Measurements from ENCODE around the gene MSMP.

The MSMP gene, protein sequence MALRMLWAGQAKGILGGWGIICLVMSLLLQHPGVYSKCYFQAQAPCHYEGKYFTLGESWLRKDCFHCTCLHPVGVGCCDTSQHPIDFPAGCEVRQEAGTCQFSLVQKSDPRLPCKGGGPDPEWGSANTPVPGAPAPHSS

DNA sequence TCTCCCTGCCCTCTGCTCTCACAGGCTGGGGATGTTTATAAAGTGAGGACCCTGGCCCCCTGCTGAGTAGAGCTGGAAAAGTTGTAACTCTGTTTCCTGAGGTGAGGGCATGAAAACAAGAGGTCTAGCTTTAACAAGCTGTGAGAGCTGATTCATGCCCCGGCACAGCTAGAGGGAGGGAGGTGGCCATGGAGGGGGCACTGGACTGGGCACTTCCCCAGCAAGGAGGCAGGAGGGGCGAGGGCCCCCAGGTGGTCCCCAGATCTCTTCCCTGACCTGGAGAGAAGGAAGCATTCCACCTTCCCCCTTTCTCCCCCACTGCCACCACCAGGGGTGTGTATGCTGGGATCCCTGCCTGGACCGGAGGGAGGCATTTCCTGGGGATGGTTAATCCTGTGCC lies at the start of gene MSMP:
MSMP (minus strand) TSS at position 13 of the 400 bp plus-strand sequence. CDS start 147 bp downstream, outside the sequence.
- no peak for DNase-seq

DNA sequence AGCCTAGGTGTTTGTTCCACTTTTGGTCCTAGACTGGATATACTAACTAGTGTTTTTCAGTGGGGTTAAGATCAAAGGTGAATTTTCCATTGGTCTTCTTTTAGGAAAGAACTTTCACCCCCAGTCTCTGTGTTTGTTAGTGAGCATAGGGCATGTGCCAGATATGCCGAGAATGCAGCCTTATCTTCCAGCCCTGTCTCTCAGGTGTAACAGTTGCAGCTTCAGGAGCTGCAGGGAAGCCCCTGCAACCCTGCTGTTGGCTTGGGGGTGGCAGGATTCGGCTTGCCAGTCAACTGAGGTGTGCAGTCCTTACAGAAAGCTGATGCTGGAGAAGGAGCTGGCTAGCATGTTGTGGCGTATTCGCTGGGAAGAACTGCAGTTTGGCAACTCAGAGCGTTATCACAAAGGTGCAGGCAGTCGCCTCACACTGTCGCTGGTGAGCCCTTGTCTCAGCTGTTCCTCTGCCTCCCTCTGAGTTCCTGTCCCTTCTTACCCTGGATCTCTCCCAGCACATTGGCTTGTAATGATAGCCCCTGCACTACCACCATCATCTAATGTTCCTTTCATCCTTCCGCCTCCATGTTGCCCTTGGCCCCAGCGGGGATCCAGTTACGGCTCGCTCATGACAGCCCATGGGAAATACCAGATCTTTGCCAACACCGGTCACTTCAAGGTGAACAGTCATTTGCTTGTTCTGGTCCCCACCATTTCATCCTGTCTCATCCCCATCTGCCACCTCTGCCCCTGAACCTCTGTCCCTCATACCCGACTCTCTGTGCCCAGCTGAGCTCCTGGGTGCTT lies 47.5 kb upstream of the MSMP start:
- no peak for DNase-seq

DNA sequence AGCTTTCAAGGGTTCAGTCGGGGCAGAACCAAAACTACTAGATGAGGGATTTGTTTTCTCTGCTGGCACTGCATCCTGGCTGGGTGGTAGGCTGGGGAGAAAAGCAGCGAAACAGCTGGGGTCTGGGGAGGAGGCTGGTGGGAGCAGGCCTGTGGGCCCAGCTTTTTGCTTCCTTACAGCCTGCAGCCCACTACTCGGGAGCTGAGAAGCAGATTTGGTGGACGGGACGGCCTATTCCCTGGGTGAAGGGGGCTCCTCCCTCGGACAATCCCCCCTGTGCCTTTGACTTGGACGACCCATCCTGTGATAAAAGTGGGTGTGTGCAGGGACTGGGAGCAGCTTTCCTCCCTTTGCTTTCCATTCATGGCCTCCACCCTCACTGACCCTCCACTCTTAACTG lies 46.5 kb upstream of the MSMP start:
- no peak for DNase-seq

DNA sequence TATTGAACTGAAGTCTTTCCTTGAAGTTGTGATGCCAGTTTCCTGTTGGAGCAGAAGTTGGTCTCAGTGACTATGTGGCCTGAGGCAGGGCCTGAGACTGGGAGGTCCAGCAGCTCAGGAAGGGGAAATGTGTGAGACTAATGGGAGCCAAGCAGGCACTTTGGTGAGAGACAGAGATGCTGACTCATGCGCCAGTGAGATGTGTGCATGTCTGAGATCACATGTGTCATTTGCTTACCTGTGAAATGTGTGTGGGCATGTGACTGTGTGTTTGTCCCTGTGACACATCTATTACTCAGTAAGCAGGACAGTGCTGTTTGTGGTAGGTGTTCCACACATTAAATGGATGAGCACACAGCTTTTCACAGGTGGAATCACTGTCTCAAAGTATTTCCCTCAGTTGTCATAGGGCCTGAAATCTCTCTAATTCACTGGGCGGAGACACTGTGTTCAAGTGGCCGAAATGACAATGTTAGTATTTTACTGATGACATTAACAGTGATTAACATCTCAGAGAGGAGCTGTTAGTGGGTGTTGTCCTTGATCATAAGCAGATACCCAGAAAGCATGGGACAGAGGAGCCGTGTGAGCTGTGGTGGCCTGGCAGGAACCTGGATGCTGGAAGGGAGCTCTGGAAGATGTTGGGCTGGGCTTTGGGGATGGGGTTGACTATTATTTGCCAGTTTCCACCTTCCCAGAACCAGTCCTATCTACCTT lies 44.7 kb upstream of the MSMP start:
- DNase-seq = no peak

DNA sequence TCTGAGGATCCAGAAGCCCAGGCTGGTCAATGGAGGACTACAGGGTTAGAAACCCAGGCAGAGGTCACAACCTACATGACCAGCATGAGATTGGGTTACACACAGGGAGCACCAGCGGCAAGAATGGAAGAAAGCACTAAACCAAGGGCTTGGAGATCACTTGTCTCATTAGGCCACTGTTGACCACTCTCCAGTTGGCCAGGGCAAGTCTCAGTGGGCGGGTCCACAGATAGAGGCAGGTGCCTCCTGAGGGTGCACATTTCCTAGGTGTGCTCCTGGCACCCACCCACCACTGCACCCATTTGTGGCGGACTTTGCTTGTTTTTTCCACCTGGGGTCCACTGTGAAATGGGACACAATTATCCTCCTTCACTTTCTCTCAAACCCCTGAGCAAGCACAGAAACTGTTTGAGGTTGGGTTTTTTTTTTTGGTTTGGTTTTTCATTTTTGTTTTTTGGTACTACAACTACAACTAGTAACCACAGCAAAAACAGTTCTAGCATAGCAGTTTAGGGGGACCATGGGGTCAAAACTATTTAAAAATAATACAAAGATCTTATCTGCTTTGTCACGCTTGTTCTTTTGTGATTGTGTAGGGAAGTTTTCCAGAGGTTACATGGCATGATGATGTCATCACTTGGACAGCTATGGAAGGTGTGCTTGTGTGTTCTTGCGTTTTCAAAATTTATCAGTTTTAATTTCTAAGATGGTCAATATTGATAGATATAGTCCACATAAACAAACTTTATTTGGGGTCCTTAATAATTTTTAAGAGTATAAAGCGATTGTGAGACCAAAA lies 43.4 kb upstream of the MSMP start:
- DNase-seq = no peak

DNA sequence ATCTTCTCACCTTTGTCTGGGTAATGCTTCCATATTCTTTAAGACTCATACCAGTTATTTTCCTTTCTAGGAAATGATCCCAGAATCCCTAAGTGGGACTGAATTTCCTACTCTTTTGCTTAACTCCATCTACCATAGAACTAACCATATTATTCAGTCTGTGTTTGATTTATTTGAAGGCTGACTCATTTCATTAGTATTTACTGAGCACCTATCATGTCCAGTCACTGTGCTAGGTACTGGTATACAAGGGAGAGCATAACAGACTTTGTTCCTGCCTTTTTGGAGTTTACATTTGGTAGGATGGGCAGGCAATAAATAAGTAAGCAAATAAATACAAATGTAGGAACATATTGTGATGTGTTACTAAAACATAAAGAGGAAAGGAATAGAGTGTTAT lies 41.6 kb upstream of the MSMP start:
- DNase-seq = no peak

DNA sequence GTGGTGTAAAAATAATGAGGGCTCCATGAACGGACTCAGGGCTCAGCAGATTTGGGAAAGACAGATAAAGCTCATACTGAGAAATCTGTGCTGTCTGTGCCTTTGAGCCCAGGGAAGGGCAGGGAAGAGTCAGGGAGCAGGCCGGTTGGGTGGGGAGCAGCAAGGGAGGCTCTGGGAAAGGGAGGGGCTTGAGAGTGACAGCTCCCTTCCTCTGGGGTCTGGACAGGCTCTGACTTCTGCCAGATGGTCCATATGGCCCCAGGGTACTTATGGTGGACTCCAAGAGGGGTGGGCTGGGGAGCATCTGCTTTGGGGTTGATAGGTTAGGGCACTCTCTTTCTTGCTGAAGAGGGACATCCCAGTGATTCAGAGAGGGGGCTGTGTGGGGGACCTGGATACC lies 39.4 kb upstream of the MSMP start:
- no peak for DNase-seq

DNA sequence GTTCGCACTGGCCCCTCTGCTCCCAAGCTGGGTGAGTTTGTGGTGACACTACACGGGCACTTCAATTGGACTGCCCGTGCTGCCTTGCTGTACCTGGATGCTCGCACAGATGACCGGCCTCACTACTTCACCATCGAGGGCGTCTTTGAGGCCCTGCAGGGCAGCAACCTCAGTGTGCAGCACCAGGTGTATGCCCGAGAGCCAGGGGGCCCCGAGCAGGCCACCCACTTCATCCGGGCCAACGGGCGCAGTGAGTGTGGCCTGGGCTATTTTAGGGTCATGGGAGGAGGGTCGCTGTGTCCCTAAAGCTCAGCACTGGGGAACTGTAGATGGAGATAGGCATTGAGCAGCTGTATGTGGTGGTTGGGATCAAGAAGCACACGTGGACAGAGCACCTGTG lies 38.8 kb upstream of the MSMP start:
- no peak for DNase-seq

DNA sequence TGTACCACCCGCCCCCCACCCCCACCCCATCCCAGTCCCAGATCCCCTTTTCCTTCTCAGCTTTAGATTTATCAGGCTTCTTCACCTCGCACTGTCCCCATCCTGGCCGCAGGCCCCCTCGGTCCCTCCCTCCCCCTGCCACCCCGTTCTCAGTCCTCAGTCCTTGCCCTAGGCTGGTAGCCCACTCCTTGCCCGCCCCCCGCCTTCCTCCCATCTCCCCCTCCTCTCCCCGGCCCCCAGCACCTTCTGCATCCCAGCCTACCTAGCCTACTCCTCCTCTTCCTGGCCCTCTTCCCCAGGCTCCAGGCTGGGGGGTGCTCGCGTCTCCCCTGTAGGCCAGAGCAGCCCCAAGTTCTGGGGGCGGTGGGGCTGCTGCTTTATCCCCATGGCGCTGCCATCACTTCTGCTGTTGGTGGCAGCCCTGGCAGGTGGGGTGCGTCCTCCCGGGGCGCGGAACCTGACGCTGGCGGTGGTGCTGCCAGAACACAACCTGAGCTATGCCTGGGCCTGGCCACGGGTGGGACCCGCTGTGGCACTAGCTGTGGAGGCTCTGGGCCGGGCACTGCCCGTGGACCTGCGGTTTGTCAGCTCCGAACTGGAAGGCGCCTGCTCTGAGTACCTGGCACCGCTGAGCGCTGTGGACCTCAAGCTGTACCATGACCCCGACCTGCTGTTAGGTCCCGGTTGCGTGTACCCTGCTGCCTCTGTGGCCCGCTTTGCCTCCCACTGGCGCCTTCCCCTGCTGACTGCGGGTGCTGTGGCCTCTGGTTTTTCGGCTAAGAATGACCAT lies 38.1 kb upstream of the MSMP start:
- DNase-seq = no peak

DNA sequence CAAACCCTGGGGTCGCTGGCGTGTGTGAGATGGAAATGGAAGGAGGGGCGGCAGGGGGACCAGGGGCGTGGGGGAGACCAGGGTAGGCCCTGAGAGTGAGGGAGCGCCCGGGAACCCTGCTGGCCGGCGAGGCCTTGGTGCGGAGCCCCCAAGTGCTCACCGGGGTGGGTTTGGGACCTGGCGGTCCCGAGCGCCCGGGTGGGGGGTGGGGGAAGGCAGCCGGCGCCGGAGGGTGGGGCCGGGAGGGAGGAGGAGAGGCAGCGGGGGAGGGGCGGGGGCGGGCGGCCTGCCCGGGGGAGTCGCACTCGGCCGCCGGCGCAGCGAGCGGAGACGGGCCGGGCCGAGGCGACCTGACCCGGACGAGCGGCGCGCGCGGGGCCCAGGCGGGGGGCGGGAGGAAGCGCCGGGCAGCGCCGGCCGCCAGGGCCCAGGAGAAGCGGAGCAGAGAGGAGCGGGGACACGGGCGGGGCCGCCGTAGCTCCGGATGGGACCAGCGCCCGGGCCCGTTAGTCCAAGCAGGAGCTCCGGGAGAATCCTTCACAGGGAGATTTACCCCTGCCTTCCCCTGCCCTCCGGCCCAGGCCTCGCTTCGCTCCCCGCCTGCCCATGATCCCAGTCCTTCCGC lies 37.3 kb upstream of the MSMP start, which contains the start of gene NPR2:
NPR2 (plus strand) TSS at position 295 of the 625 bp plus-strand sequence. CDS start 818 bp downstream, outside the sequence.
- DNase-seq = no peak

DNA sequence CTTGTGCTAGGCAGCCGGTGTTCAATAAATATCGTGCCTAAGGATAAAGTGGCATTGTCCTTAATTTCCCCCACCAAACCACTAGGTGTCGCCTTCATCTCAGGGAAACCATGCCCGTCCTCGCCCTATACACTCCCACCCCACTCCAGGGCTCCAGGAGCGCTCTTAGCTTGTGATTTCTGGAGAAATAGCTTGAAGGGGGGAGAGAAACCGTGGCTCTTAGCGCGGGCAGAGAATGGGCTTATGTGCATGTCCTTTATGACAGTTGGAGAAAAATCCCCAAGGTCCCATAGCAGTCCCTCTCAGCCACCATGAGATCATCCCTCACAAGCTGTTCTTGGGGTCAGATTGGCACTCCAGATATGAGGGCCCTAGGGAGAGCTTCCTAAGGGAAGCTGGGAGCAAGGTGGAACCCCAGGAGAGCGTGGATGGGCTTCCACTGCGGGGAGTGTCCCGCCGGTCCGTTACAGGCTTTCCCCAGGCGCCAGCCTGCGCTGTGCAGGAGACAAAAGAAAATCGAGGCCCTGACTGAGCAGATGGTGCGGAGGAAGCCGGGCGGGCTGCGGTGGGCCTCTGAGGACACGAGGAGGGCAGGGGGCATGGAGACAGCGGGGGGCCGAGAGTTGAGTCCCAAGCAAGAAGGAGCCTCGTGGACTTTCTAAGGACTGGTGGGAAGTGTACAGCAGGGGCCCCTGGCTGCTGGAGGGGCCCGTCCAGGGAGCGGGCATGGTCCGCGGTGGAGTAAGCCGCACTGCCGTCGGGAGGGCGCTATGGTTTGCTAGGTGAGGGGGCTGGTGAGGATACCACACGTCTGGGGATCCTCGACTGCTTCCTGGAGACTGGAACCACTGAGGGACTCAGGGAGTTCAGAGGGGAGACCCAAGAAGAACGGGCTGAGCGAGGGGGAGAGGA lies 36.6 kb upstream of the MSMP start:
- DNase-seq = peak; percentile 39

DNA sequence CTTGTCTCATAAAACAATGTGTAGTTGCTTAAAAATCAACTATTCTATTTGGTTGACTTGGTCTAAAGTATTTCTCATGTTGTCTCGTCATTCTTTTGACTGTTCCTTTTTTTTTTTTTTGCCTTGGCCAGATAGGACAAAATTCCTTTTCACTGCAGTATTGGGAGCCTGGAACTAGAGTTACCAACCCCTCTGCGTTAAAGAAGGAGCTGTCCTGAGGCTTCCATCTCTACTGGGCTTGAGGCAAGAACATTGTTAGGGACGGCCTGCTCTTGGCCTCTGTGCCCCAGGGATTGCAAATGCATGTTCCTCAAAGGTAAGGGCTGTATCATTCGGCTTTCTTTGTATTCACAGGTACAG lies 35.9 kb upstream of the MSMP start:
- no peak for DNase-seq

DNA sequence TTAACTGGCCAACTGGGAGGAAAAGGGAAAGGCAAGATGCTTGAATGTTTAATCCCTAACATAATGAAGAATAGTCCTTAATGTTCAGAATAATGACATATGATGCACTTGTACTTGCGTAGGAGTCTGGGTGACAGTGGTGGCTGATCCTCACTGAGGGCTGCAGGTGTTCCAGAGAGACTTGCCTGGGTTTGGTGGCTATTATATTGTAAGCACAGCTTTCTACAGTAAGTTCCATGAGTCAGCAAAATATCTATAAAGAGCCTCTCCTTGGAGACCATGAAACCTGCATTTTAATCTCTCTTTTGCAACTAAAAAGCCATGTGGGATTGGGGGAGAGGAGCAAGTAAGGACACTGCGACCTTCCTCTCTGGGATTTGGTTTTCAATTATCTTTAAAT lies 35.5 kb upstream of the MSMP start:
- DNase-seq = no peak

DNA sequence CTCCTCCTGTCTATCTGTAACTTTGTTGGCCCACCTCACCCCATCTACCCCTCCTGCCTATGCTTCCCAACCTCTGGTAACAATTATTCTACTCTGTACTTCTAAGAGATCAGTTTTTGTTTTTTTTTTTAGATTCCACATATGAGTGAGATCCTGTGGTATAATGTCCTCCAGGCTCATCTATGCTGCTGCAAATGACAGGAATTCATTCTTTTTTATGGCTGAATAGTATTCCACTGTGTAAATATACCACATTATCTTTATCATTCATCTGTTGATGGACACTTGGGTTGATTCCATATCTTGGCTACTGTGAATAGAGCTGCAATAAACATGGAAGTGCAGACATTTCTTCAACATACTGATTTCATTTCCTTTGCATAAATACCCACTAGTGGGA lies 29.3 kb upstream of the MSMP start:
- no peak for DNase-seq

DNA sequence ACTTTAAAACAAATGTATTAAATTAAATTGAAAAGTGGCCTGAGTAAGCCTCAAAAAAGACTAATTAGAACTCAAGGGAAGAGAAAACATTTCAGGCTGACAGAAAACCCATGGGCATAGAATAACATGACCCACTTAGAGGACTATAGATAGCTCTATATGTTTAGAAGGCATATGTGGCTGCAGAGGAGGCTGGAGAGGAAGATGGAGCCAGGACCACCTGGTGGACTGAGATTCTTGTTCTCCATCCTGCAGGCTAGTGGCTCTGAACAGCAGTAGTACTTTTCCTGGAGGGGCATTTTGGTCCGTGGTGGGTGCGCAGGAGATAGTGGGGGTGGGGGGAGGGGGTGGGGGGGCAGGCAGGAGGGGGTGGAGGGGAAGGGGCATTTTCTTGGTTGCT lies 27.0 kb upstream of the MSMP start:
- DNase-seq = no peak

DNA sequence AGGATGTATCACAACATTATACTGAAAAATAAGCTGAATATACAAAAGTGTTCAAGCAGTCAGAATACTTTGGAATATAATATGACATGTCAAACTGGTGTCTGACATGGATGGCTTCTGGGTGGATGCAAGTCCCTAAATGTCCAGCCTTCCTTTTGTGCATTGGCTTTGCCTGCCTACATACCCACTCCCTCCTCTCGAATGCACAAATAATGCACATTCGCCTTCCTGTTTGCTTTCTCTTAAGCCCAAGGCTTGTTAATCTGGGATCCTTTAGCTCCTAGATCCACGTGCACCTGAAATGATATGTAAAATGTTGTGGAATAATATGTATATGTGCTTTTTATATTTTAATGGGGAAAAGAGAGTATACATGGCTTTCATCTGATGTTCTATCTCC lies 24.4 kb upstream of the MSMP start:
- DNase-seq = no peak

DNA sequence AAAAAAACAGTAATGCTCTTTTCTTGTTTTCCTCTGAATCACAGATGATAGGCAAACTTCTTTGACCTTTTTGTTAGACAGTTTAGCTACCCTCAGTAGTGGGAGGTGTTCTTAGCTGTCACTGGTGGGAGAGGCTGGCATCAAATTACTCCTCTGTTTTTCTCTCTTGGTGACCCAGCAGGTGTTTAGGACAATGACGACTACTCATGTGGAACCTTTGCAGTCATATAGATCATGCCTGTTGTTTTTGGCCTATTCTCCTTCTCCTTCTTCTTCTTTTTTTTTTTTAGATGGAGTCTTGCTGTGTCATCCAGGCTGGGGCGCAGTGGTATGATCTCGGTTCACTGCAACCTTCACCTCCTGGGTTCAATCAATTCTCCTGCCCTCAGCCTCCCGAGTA lies 21.9 kb upstream of the MSMP start:
- no peak for DNase-seq

DNA sequence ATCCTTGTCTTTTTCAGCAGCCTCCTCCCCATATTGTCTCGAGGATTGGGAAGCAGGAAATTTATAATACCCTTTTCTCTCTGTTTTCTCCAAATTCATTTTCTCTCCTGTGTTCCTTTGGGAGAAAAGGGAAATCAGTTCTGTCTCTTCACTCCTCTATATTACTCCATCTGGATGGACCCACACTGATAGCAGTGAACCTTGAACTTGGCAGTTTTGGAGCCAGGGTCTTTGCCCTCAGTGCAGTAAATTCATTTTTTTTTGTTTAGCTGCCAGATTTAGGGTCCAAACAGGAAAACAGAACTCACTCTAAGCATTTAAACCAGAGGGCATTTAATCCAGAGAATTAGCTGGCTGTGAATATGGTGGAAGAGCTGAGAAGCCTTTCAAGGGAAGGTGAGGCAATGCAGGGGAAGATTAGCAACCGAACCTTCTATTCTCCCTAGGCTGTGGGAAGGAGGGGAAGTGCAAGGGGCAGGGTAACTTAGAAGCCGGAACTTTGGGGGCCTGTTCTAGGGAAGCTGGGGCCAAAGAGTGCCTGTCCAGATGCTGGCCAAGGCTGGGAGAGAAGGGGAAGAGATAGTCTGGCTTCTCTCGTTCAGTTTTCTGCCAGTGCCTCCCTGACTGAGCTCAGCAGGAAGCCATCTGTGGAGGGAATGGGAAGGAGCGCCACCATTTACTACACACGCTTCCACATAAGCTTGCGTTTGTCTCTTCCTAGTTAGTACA lies 21.0 kb upstream of the MSMP start:
- peak; percentile 55 for DNase-seq

DNA sequence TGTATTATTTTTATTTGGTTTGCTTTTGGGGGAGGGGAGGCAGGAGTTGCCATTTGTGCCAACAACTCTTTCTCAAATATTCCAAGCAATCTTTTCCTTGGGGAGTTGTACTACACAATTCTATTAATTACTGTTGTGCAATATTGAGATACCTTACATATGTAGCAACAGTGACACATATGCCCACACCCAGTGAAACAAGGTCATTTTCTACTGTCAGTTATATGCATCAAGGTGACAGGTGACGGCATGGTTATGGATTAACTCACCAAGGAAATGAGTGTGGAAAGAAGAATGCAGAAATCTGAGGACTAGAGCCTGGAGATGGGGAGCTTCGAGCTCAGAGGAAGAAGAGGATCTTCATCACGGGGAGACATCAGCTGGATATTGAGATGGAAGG lies 17.9 kb upstream of the MSMP start:
- no peak for DNase-seq

DNA sequence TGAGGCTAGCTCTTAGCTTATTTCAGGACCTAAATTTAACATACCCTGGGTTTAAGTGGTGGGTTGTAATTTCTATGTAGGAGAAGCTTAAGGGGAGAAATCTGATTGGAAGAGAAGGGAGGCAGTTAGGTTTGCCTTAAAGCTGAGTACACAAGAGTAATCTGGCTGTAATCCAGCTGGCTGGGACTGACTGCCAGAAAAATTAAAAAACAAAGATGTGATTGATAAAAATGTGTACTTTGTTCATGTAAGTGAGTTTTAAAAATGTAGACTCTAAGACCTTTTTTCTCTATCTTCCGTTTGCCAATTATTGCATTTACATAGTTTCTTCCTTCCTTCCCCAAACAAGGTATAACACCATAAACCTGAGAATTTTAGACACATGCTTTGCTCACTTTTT lies 17.5 kb upstream of the MSMP start:
- DNase-seq = no peak
